Measurements from ENCODE around the gene VPS37C. TPM values are rescaled to one million over a fixed set of nuclear protein-coding genes. Genes with fewer than 3 reads are reported as not detected.

The VPS37C gene
- total RNA-seq, 1 donor from 2014 or later: 4.5 TPM

DNA sequence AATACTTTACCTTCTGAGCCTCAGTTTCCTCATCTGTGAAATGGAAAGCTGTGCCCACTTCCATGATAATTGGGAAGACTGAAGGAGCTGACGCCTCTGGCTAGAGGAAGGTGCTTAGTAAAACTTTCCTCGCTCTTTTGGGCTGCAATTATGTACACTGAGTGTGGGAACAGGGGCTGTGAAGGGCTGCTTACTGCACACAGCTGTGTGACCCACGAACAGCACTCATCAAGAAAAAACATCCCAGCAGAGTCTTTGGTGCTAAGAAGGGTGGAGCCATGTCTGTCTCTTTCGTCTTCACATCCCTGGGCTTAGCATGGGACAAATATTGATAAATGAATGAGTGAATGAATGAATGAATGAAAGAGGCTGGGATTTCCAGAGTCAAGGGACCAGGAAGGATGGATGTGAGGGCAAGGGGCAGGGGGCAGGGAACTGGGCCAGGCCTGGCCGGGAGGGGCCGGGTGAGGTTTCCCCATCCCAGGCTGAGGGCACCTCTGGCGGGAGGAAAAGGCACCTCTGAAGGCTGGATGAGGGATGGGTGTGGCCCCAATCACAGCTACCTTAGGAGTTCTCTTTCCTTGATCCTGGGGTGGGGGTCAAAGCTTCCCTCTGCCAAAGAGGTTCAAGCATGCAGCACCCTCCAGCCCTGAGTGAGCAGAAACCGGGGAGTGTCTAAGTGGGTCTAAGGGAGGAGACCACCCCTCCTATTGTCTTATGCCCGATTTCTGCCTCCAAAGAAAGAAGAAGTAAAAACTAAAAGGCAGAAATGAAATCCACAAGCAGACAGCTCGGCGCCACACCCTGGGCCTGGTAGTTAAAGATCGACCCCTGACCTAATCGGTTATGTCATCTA, 68.1 kb downstream of the VPS37C start:
- DNase-seq: no peak

DNA sequence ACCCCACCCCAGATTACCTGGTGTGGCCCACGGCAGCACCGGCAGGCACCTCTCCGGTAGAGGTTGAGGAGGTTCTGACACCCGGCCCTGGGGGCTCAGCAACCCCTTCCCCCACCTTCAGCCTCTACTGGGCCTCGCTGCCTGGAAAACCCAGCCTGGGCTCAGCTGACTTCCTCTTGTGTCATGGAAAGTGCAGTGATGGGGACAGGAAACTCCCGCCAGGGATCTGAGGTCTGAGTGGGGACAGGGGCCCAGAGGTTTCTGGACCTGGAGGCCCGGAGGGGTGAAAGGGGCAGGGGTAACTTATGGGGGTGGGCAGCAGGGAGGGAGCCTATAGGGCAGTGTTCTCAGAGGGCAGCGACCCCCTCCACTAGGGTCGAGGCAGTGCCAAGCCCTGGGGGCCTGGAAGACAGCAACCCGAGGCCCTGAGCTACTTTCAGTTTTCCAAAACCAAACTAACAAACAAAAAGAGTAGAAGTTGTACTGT, 68.9 kb downstream of the VPS37C start:
- DNase-seq: no peak

DNA sequence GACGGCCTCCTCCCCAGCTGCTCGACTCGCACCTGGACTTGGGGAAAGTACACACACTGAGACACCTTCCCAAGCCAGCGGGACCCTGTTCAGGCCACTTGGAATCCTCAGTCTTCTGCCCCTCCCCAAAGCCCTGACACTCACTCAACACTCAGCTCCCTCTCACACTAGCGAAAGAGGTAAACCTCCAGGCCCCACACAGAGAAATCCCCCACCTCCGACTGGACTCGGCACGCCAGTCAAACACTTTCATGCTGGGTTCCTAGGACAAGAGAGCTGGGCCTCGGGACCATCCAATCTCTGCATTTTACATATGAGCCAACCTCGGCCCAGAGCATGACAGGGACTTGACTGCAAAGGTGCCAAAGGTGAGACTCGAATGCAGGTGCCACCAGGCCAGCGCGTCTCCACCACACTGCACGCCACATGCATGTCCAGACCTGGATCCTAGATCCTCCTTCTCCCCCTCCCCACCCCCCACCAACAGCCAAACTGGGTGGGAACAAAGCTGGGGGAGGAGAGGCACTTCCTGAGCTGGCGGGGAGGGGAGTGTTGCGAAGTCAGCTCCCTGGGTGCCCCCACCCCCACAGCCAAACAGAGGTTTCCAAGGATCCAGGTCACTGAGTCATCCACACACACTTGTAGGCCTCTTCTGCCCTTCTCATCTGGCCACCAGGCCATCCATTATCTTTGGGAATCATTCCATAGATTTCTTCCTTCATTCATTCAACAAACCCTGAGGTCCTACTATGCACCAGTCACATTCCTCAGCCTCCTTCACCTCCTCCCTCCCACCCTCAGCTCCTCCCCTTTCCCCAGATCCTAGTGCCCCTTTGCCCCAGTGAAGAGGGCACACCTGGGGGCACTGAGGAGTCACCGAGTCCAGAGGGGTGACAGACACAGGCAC, 69.6 kb downstream of the VPS37C start:
- DNase-seq: no peak

DNA sequence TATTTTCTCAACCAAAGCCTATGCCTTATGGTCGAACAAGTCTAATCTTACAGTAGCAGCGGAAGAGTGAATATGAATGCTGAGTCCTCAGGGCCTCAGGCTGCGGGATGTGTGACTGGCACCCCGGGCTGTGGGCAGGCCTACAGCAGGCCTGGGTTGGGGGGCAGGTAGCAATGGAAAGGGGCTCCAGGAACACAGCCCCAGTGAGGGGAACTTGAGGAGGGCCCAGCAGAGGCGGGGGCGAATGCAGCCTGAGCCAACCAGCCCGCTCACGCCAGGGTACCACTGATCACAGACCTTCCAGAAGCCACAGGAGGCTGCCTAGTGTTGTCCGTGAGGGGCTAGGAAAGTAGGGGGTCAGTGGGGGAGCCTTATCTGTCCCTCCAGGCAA, 70.2 kb downstream of the VPS37C start:
- DNase-seq: no peak

- DNase-seq: no peak
Measured at GRCh38 chr11:61090521-61090920, 70.7 kb downstream of the VPS37C start.

GRCh38 chr11:61089806-61090491, 71.3 kb downstream of the VPS37C start:
- DNase-seq: no peak

- no peak for DNase-seq
Measured at GRCh38 chr11:61087426-61088119, 73.7 kb downstream of the VPS37C start.

GRCh38 chr11:61083601-61084147, 77.6 kb downstream of the VPS37C start:
- no peak for DNase-seq

GRCh38 chr11:61082931-61083531, 78.2 kb downstream of the VPS37C start:
- no peak for DNase-seq

GRCh38 chr11:61082062-61082870, 79.0 kb downstream of the VPS37C start:
- no peak for DNase-seq

DNA sequence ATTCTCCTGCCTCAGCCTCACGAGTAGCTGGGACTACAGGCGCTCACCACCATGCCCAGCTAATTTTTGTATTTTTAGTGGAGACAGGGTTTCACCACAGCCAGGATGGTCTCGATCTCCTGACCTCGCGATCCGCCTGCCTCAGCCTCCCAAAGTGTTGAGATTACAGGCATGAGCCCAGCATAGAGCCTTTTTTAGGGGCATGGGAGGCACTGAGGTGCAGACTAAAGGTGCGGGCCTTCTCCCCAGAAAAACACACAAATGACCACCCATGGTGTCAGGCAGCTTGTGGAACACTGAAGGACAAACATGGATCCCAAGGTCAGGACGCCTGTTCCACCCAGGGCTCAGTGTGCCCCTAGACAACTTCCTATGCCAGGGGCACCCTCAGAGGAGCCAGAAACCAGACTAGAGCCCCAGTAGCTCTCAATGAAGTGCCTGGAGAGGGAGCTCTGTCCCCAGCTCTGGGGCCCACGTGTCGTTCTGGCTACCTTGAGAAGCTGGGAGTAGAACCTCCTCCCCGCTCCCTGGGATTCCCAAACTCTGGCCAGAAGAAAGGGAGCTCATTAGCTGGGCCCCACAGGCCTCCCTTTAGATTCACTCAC, 80.1 kb downstream of the VPS37C start:
- no peak for DNase-seq

DNA sequence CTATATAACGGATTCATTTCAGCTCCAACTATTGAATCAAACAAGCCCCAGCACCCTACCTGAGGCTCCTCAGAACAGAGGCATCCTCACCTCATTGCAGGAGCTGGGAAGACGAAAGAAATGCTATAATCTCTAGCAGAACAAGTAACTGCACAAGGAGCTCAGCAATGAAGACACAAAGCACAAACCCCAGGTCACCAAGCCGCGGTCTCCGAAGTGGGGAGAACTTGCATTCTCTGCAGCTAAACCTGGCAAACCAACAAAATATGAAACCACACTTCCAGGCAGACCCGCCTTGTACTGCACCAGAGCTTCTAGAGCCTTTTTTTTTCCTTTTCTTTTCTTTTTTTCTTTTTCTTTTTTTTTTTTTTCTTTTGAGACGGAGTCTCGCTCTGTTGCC, 80.7 kb downstream of the VPS37C start:
- DNase-seq: no peak

Other genes with a start within 250 kb of the VPS37C start
- gene TMEM109, start 247.3 kb downstream of the VPS37C start, total RNA-seq: 8.3 TPM
- 104 TPM for gene TMEM132A, start 237.0 kb downstream of the VPS37C start, total RNA-seq
- 5.8 TPM for gene SLC15A3, start 209.2 kb downstream of the VPS37C start, total RNA-seq
- gene CD6, start 189.7 kb downstream of the VPS37C start, total RNA-seq: 0.16 TPM
- gene CD5, start 58.9 kb downstream of the VPS37C start, total RNA-seq: not detected
- gene PGA3, start 42.1 kb upstream of the VPS37C start, total RNA-seq: 0.31 TPM
- gene PGA4, start 60.9 kb upstream of the VPS37C start, total RNA-seq: 0.31 TPM
- gene PGA5, start 79.7 kb upstream of the VPS37C start, total RNA-seq: not detected
- gene VWCE, start 133.9 kb upstream of the VPS37C start, total RNA-seq: 2.7 TPM
- 210 TPM for gene DDB1, start 171.7 kb upstream of the VPS37C start, total RNA-seq
- 10.6 TPM for gene TKFC, start 171.8 kb upstream of the VPS37C start, total RNA-seq
- 8.9 TPM for gene CYB561A3, start 200.5 kb upstream of the VPS37C start, total RNA-seq
- 24.2 TPM for gene TMEM138, start 200.9 kb upstream of the VPS37C start, total RNA-seq
- 10.1 TPM for gene TMEM216, start 231.2 kb upstream of the VPS37C start, total RNA-seq